ENCODE data around the gene CHD5. TPM values are rescaled to one million over a fixed set of nuclear protein-coding genes. Genes with fewer than 3 reads are reported as not detected.

CHD5 gene
- total and polyA plus RNA-seq, 2 of the 13 experiments (the other 11 are each of a cell fraction or from before 2014, with no cell fraction given) = 0.02 to 0.21 TPM

DNA sequence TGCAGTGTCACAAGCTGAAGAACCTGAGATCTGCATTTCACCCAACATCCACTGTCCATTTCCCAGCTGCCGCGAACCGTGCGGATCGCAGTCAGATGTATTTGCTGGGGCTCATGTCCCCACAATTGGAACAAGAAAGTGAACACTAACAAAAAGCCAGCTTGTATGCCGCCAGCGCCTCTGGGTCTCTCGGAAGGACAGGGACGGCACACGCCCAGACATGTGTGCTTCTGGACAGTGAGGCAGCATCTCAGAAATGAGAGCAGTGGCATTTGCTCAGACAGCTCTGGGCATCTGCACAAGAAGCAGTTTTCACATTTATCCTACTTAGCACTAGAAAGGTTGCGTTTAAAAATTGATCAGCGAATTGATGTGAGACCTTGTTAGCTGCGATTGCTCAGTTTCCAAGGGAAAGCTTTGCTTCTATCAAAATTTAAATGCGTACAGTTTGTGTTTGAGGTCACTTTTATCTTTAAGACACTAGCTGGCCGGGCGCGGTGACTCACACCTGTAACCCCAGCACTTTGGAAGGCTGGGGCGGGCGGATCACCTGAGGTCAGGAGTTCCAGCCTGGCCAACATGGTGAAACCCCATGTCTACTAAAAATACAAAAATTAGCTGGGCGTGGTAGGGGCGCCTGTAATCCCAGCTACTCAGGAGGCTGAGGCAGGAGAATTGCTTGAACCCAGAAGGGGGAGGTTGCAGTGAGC is 105.8 kb downstream of the CHD5 start:
- FAIRE-seq (no peak), ATAC-seq (no peak), DNase-seq (ENCODE audit: low spot score) (no peak)
- Histone ChIP-seq H3K36me3 (replicated peaks in 1 of 2; ENCODE audit: control insufficient read depth in 1 of 2, insufficient read depth in 2 of 2, low read length in 2 of 2) (no peaks in the 10 kb centered on the region; a peak in 1 of 5 replicates), H3K4me3 (replicated peaks in 1 of 3; ENCODE audit: insufficient read depth in 1 of 3, low read depth in 2 of 3, low read length in 3 of 3) (no peak overlapping the region), H3K4me1 (ENCODE audit: insufficient read depth, low read length) (peaks cover 10% of the 10 kb centered on the region), H3K79me2 (ENCODE audit: insufficient read depth, low read length) (no peaks in the 10 kb centered on the region), H3K27me3 (ENCODE audit: control insufficient read depth in 1 of 2, insufficient read depth in 2 of 2, low read length in 2 of 2) (no peaks in the 10 kb centered on the region; a peak in 1 of 5 replicates), H3K9me3 (ENCODE audit: low read length) (no peaks in the 10 kb centered on the region), H3K4me2 (ENCODE audit: low read depth, low read length) (no peak overlapping the region), H3K9ac (ENCODE audit: insufficient read depth, low read depth, low read length) (no peak overlapping the region), H4K20me1 (ENCODE audit: insufficient read depth, low read length) (no peaks in the 10 kb centered on the region), H2AFZ (ENCODE audit: low read length) (no peak overlapping the region), H3K27ac (ENCODE audit: extremely low read length, insufficient read depth, low read length) (no peak overlapping the region)
- ChIA-PET POLR2A (no interaction called here), CTCF (ENCODE audit: low intra/inter-chr PET ratio, low total read pairs) (no interaction called here)
- 93% methylated on average over 21 of the region's 21 CpGs for WGBS (ENCODE audit: low lambda C conversion rate)
- BruUV-seq (replicated peaks) = no TSS peak
- TF ChIP-seq HDAC6 (IDR thresholded peaks at IDR 0.05; ENCODE audit: low read depth, low read length) (no peak), HDAC1 (CRISPR knock-in tag; IDR thresholded peaks at IDR 0.05) (no peak), ZNF234 (CRISPR knock-in tag; conservative IDR thresholded peaks at IDR 0.05) (no peak), ZNF773 (CRISPR knock-in tag; IDR thresholded peaks at IDR 0.05; ENCODE audit: borderline replicate concordance) (no peak), ZNF274 (CRISPR knock-in tag; IDR thresholded peaks at IDR 0.05) (no peak), ZNF737 (CRISPR knock-in tag; IDR thresholded peaks at IDR 0.05; ENCODE audit: borderline replicate concordance) (no peak), ERF (CRISPR knock-in tag; IDR thresholded peaks at IDR 0.05) (no peak), ZNF496 (CRISPR knock-in tag; IDR thresholded peaks at IDR 0.05; ENCODE audit: insufficient replicate concordance) (no peak), ZBTB8A (CRISPR knock-in tag; IDR thresholded peaks at IDR 0.05; ENCODE audit: borderline replicate concordance, low read depth) (no peak), ZNF569 (CRISPR knock-in tag; IDR thresholded peaks at IDR 0.05; ENCODE audit: borderline replicate concordance) (no peak), MTA1 (CRISPR knock-in tag; IDR thresholded peaks at IDR 0.05; ENCODE audit: borderline replicate concordance) (no peak), NCOA2 (CRISPR knock-in tag; IDR thresholded peaks at IDR 0.05) (no peak)
- TF ChIP-seq, protein P1, sequence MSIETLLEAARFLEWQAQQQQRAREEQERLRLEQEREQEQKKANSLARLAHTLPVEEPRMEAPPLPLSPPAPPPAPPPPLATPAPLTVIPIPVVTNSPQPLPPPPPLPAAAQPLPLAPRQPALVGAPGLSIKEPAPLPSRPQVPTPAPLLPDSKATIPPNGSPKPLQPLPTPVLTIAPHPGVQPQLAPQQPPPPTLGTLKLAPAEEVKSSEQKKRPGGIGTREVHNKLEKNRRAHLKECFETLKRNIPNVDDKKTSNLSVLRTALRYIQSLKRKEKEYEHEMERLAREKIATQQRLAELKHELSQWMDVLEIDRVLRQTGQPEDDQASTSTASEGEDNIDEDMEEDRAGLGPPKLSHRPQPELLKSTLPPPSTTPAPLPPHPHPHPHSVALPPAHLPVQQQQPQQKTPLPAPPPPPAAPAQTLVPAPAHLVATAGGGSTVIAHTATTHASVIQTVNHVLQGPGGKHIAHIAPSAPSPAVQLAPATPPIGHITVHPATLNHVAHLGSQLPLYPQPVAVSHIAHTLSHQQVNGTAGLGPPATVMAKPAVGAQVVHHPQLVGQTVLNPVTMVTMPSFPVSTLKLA (IDR thresholded peaks at IDR 0.05) = no peak
- TF ChIP-seq, protein P2, sequence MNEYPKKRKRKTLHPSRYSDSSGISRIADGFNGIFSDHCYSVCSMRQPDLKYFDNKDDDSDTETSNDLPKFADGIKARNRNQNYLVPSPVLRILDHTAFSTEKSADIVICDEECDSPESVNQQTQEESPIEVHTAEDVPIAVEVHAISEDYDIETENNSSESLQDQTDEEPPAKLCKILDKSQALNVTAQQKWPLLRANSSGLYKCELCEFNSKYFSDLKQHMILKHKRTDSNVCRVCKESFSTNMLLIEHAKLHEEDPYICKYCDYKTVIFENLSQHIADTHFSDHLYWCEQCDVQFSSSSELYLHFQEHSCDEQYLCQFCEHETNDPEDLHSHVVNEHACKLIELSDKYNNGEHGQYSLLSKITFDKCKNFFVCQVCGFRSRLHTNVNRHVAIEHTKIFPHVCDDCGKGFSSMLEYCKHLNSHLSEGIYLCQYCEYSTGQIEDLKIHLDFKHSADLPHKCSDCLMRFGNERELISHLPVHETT (CRISPR knock-in tag; conservative IDR thresholded peaks at IDR 0.05) = no peak
- TF ChIP-seq, protein P3, sequence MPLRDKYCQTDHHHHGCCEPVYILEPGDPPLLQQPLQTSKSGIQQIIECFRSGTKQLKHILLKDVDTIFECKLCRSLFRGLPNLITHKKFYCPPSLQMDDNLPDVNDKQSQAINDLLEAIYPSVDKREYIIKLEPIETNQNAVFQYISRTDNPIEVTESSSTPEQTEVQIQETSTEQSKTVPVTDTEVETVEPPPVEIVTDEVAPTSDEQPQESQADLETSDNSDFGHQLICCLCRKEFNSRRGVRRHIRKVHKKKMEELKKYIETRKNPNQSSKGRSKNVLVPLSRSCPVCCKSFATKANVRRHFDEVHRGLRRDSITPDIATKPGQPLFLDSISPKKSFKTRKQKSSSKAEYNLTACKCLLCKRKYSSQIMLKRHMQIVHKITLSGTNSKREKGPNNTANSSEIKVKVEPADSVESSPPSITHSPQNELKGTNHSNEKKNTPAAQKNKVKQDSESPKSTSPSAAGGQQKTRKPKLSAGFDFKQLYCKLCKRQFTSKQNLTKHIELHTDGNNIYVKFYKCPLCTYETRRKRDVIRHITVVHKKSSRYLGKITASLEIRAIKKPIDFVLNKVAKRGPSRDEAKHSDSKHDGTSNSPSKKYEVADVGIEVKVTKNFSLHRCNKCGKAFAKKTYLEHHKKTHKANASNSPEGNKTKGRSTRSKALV (CRISPR knock-in tag; IDR thresholded peaks at IDR 0.05) = no peak
- TF ChIP-seq, protein P4, sequence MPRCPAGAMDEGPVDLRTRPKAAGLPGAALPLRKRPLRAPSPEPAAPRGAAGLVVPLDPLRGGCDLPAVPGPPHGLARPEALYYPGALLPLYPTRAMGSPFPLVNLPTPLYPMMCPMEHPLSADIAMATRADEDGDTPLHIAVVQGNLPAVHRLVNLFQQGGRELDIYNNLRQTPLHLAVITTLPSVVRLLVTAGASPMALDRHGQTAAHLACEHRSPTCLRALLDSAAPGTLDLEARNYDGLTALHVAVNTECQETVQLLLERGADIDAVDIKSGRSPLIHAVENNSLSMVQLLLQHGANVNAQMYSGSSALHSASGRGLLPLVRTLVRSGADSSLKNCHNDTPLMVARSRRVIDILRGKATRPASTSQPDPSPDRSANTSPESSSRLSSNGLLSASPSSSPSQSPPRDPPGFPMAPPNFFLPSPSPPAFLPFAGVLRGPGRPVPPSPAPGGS (CRISPR knock-in tag; IDR thresholded peaks at IDR 0.05) = no peak
- TF ChIP-seq, protein P5, sequence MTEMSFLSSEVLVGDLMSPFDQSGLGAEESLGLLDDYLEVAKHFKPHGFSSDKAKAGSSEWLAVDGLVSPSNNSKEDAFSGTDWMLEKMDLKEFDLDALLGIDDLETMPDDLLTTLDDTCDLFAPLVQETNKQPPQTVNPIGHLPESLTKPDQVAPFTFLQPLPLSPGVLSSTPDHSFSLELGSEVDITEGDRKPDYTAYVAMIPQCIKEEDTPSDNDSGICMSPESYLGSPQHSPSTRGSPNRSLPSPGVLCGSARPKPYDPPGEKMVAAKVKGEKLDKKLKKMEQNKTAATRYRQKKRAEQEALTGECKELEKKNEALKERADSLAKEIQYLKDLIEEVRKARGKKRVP (CRISPR knock-in tag; IDR thresholded peaks at IDR 0.05) = no peak
- intact Hi-C loops (cut with micrococcal nuclease; ENCODE audit: unreplicated experiment) = no loop called here
- in situ Hi-C loops (cut with HindIII; ENCODE audit: extremely low pct_ligation_motif_present, low pct_unique_long_range_greater_than_20kb) = no loop called here

Measured in HepG2 (cell line).